HEK293T (cell line): ENCODE results near the gene GPRC5A.

ENCODE experiments used
- CTCF ChIA-PET: fragments of 350-600 bp; formaldehyde crosslinking; extraction: SDS; loops from one replicate; lab custom pipeline; 2021; ENCODE audit warnings: antibody characterized with exemption, inconsistent platforms; lab: Yijun Ruan, JAX
- POLR2A ChIA-PET: fragments of 350-600 bp; formaldehyde crosslinking; extraction: SDS; loops from one replicate; lab custom pipeline; 2020; ENCODE audit warnings: antibody characterized with exemption, inconsistent platforms; lab: Yijun Ruan, JAX
- DNase-seq: peaks from one replicate; pipeline ENCODE4 v3.0.0; 2012; ENCODE audit warnings: mixed read lengths; ENCODE audit errors: extremely low spot score
- ARNT ChIP-seq: fragments of 450-650 bp; IDR thresholded peaks from 2 replicates; pipeline ENCODE4 v1.6.1; 2017; ENCODE audit warnings: mild to moderate bottlenecking
- BHLHE40 ChIP-seq: fragments of 450-650 bp; IDR thresholded peaks from 2 replicates; pipeline ENCODE4 v1.6.1; 2016; ENCODE audit warnings: mild to moderate bottlenecking, moderate library complexity, borderline replicate concordance
- CTBP1 ChIP-seq: fragments of 450-650 bp; IDR thresholded peaks from 2 replicates; pipeline ENCODE4 v1.6.1; 2016; ENCODE audit warnings: borderline replicate concordance
- ELF4 ChIP-seq: fragments of 450-650 bp; IDR thresholded peaks from 2 replicates; pipeline ENCODE4 v1.6.1; 2017; ENCODE audit warnings: antibody characterized with exemption
- FOXA1 ChIP-seq: fragments of 450-650 bp; IDR thresholded peaks from 2 replicates; pipeline ENCODE4 v1.6.1; 2016; ENCODE audit warnings: mild to moderate bottlenecking
- FOXK2 ChIP-seq: fragments of 450-650 bp; IDR thresholded peaks from 2 replicates; pipeline ENCODE4 v1.6.1; 2016; ENCODE audit warnings: mild to moderate bottlenecking
- FOXM1 ChIP-seq: fragments of 450-650 bp; IDR thresholded peaks from 2 replicates; pipeline ENCODE4 v1.6.1; 2017; ENCODE audit warnings: mild to moderate bottlenecking, borderline replicate concordance
- HDGF ChIP-seq: fragments of 450-650 bp; IDR thresholded peaks from 2 replicates; pipeline ENCODE4 v1.6.1; 2017; ENCODE audit warnings: antibody characterized with exemption, borderline replicate concordance
- L3MBTL2 ChIP-seq: fragments of 450-650 bp; conservative IDR thresholded peaks from 2 replicates; pipeline ENCODE4 v1.6.1; 2016; ENCODE audit warnings: mild to moderate bottlenecking
- LEF1 ChIP-seq: fragments of 450-650 bp; IDR thresholded peaks from 2 replicates; pipeline ENCODE4 v1.6.1; 2017; ENCODE audit warnings: mild to moderate bottlenecking, borderline replicate concordance
- NFRKB ChIP-seq: fragments of 450-650 bp; IDR thresholded peaks from 2 replicates; pipeline ENCODE4 v1.6.1; 2016; ENCODE audit warnings: mild to moderate bottlenecking, moderate library complexity
- PKNOX1 ChIP-seq: fragments of 450-650 bp; IDR thresholded peaks from 2 replicates; pipeline ENCODE4 v1.6.1; 2016
- SP1 ChIP-seq: fragments of 450-650 bp; IDR thresholded peaks from 2 replicates; pipeline ENCODE4 v1.6.1; 2017
- SUZ12 ChIP-seq: fragments of 450-650 bp; IDR thresholded peaks from 2 replicates; pipeline ENCODE4 v1.6.1; 2016; ENCODE audit warnings: mild to moderate bottlenecking
- TARDBP ChIP-seq: fragments of 450-650 bp; IDR thresholded peaks from 2 replicates; pipeline ENCODE4 v1.6.1; 2016
- ZNF384 ChIP-seq: fragments of 450-650 bp; IDR thresholded peaks from 2 replicates; pipeline ENCODE4 v1.6.1; 2016

GPRC5A gene

GRCh38 chr12:12958886-12959285, 67.5 kb downstream of the GPRC5A start:
- POLR2A ChIA-PET: no interaction called here
- TF ChIP-seq FOXK2 (no peak), PKNOX1 (no peak)
- CTCF ChIA-PET: no interaction called here
- no peak for DNase-seq

GRCh38 chr12:12960639-12961209, 69.4 kb downstream of the GPRC5A start:
- no peak for TF ChIP-seq FOXM1
- TF ChIP-seq SP1: no peak
- TF ChIP-seq L3MBTL2: no peak
- no peak for TF ChIP-seq ZNF384
- TF ChIP-seq NFRKB: no peak
- TF ChIP-seq ARNT: no peak
- no peak for TF ChIP-seq TARDBP
- TF ChIP-seq FOXK2: no peak
- TF ChIP-seq PKNOX1: no peak
- no peak for TF ChIP-seq SUZ12
- no peak for TF ChIP-seq ELF4
- TF ChIP-seq HDGF: no peak
- no peak for TF ChIP-seq BHLHE40
- TF ChIP-seq LEF1: no peak
- TF ChIP-seq CTBP1: no peak
- no peak for TF ChIP-seq FOXA1
- ChIA-PET CTCF (interaction anchor here (1.0 kb wide), 1 partner anchor 18 kb away, joined by 6 read pairs; no protein-coding TSS in a partner anchor), POLR2A (no interaction called here)
- DNase-seq: no peak

- no peak for TF ChIP-seq BHLHE40
- no peak for TF ChIP-seq FOXM1
- POLR2A ChIA-PET: no interaction called here
- no peak for DNase-seq
- CTCF ChIA-PET: interaction anchor here (0.6 kb wide), 1 partner anchor 242 kb away, joined by 3 read pairs; no protein-coding TSS in a partner anchor
Observed at GRCh38 chr12:12964255-12964654, 72.9 kb downstream of the GPRC5A start.

- ChIA-PET CTCF (interaction anchor here (0.7 kb wide), 1 partner anchor 125 kb away, joined by 3 read pairs; no protein-coding TSS in a partner anchor), POLR2A (no interaction called here)
- no peak for TF ChIP-seq ELF4
- no peak for DNase-seq
Observed at GRCh38 chr12:12965836-12966235, 74.5 kb downstream of the GPRC5A start.
